H1 (cell line): ENCODE data around the gene SPIRE2. TPM values are rescaled to one million over a fixed set of nuclear protein-coding genes. Genes with fewer than 3 reads are reported as not detected.

Source experiments
- EGR1 ChIP-seq: IDR thresholded peaks from 2 replicates; pipeline ENCODE4 v1.6.1; 2011; ENCODE audit warnings: low read depth, low read length, borderline replicate concordance
- KDM1A ChIP-seq: fragments of 200-600, 300-600 bp; sonication (generic); IDR thresholded peaks from 2 replicates; pipeline ENCODE4 v1.7.1; 2016; ENCODE audit warnings: mild to moderate bottlenecking, low read length, borderline replicate concordance
- RAD21 ChIP-seq, 2 experiments: IDR thresholded peaks in 1 of 2; conservative IDR thresholded peaks in 1 of 2; 2 replicates each; pipeline ENCODE4 v1.6.1; 2011; ENCODE audit warnings: low read depth in 2 of 2, low read length in 2 of 2, improper control_type of control experiment in 1 of 2, inconsistent platforms in 1 of 2, mild to moderate bottlenecking in 1 of 2, moderate library complexity in 1 of 2
- TCF12 ChIP-seq: IDR thresholded peaks from 2 replicates; pipeline ENCODE4 v1.6.1; 2011; ENCODE audit warnings: low read depth, mild to moderate bottlenecking, low read length
- polyA plus RNA-seq, 7 experiments: library from polyadenylated mRNA; depleted of rRNA in 3 of 7; stranded (reverse) in 5 of 7; unstranded in 2 of 7; fragments of >200 nt in 5 of 7; fragments of 200-250 nt in 2 of 7; gene quantifications; 1 replicate in 5 of 7; 2 replicates in 1 of 7; 4 replicates in 1 of 7; pipeline versions ENCODE4 v1.2.1 to v1.2.3, GENCODE V29; 2011 to 2013; ENCODE audit warnings: missing spikeins in 2 of 7, mixed read lengths in 2 of 7
- total RNA-seq: library from RNA; stranded (reverse); fragmentation: NEBNext Ultra II Directional; extraction: Animal tissue kit (Norgen Biotek cat#: 25700); gene quantifications from 2 replicates; pipeline ENCODE4 v1.2.1, GENCODE V29; 2021
- TF ChIP-seq, protein P1 (sequence below): IDR thresholded peaks from 2 replicates; pipeline ENCODE4 v1.6.1; 2012; ENCODE audit warnings: low read length, inconsistent platforms
- TF ChIP-seq, protein P2 (sequence below): IDR thresholded peaks from 2 replicates; pipeline ENCODE4 v1.6.1; 2012; ENCODE audit warnings: inconsistent platforms

The SPIRE2 gene
- total and polyA plus RNA-seq, 2 of the 8 experiments (the other 6 are each of a cell fraction or from before 2014, with no cell fraction given), result 7.4 to 15.4 TPM

GRCh38 chr16:89909777-89910716 lies 81.8 kb downstream of the SPIRE2 start (continued):
- TF ChIP-seq, protein P1, sequence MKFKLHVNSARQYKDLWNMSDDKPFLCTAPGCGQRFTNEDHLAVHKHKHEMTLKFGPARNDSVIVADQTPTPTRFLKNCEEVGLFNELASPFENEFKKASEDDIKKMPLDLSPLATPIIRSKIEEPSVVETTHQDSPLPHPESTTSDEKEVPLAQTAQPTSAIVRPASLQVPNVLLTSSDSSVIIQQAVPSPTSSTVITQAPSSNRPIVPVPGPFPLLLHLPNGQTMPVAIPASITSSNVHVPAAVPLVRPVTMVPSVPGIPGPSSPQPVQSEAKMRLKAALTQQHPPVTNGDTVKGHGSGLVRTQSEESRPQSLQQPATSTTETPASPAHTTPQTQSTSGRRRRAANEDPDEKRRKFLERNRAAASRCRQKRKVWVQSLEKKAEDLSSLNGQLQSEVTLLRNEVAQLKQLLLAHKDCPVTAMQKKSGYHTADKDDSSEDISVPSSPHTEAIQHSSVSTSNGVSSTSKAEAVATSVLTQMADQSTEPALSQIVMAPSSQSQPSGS, result no peak
- TF ChIP-seq TCF12, result peak; percentile 52; the same call in 1 of the 2 replicates
- TF ChIP-seq EGR1, result peak; percentile 16; the same call in 1 of the 2 replicates
- TF ChIP-seq RAD21 (IDR thresholded peaks at IDR 0.05 in 1 of 2, conservative IDR thresholded peaks at IDR 0.05 in 1 of 2; ENCODE audit: low read depth in 2 of 2, low read length in 2 of 2), result peak; percentile 56 to 76
- no peak for TF ChIP-seq KDM1A
- TF ChIP-seq, protein P2, sequence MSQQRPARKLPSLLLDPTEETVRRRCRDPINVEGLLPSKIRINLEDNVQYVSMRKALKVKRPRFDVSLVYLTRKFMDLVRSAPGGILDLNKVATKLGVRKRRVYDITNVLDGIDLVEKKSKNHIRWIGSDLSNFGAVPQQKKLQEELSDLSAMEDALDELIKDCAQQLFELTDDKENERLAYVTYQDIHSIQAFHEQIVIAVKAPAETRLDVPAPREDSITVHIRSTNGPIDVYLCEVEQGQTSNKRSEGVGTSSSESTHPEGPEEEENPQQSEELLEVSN, result no peak
